Aorta (tissue), 5 donors: ENCODE measurements around the gene CALHM2. TPM values are rescaled to one million over a fixed set of nuclear protein-coding genes. Genes with fewer than 3 reads are reported as not detected.

ENCODE experiments used
- ATAC-seq: fragments of 200-7000 bp; cut with Tn5 transposase; one replicate; pipeline ENCODE4 v1.9.1; 2022; ENCODE audit warnings: moderate library complexity; ENCODE audit not compliant: low FRiP score
- DNase-seq, 2 donors: peaks; one replicate each; pipeline ENCODE4 v3.0.0-alpha.2; 2020
- H3K27ac ChIP-seq, 2 donors: one replicate each; pipeline ENCODE4 v1.5.1; 2013; ENCODE audit warnings: low read length in 2 of 2, mild to moderate bottlenecking in 2 of 2, moderate library complexity in 2 of 2, control low read depth in 1 of 2, inconsistent platforms in 1 of 2, low read depth in 1 of 2
- H3K27me3 ChIP-seq, 2 donors: one replicate each; pipeline ENCODE4 v1.6.1; 2013; ENCODE audit warnings: control low read depth in 1 of 2, low read length in 1 of 2, mild to moderate bottlenecking in 1 of 2, moderate library complexity in 1 of 2; ENCODE audit not compliant: insufficient read depth in 2 of 2, control insufficient read depth in 1 of 2
- H3K36me3 ChIP-seq, 2 donors: one replicate each; pipeline ENCODE4 v1.6.1; 2013; ENCODE audit warnings: control low read depth in 1 of 2, low read length in 1 of 2, mild to moderate bottlenecking in 1 of 2; ENCODE audit not compliant: insufficient read depth in 2 of 2, control insufficient read depth in 1 of 2
- H3K4me1 ChIP-seq, 2 donors: one replicate each; pipeline ENCODE4 v1.6.1; 2013; ENCODE audit warnings: low read length in 2 of 2, control low read depth in 1 of 2, mild to moderate bottlenecking in 1 of 2, moderate library complexity in 1 of 2; ENCODE audit not compliant: insufficient read depth in 2 of 2, control insufficient read depth in 1 of 2
- H3K4me3 ChIP-seq, 2 donors: one replicate each; pipeline ENCODE4 v1.5.1; 2013; ENCODE audit warnings: low read length in 2 of 2, control low read depth in 1 of 2, mild to moderate bottlenecking in 1 of 2
- H3K9me3 ChIP-seq: one replicate; pipeline ENCODE4 v1.6.1; 2013; ENCODE audit warnings: mild to moderate bottlenecking, low read length; ENCODE audit not compliant: control insufficient read depth
- WGBS, 2 donors: extraction: QIAGEN DNeasy Blood & Tissue Kit; methylation state at CpG; one replicate each; pipeline ENCODE4 v1.1.7; 2013; 5-methylcytosine and 5-hydroxymethylcytosine counted together
- intact Hi-C, 2 donors: fragments of 100-400 bp; cut with DNase I; formaldehyde crosslinking; loops; one replicate each; pipeline versions ENCODE4 v1.14.2 to v1.15.0; 2022
- polyA plus RNA-seq, 2 donors: library from polyadenylated mRNA; stranded (reverse); fragments of 200-250 nt; gene quantifications; one replicate each; pipeline ENCODE4 v1.2.3, GENCODE V29; 2013
- total RNA-seq, 2 donors: library from RNA; stranded (reverse); fragmentation: NEBNext Ultra II Directional; extraction: Animal tissue kit (Norgen Biotek cat#: 25700); gene quantifications; one replicate each; pipeline ENCODE4 v1.2.1, GENCODE V29; 2021
- donor health status: healthy with polysubstance abuse.
- donor health status: Bipolar disorder and iron deficiency.
- donor health status: DM: no; HTN: no; CAD: no.
- donor health status: DM: no; HTN: no; CAD: no.
- donor health status: DM: yes; HTN: yes; CAD: no.

The CALHM2 gene
- total and polyA plus RNA-seq, 4 donors, result 31.7 to 90.4 (median 67.4) TPM

DNA sequence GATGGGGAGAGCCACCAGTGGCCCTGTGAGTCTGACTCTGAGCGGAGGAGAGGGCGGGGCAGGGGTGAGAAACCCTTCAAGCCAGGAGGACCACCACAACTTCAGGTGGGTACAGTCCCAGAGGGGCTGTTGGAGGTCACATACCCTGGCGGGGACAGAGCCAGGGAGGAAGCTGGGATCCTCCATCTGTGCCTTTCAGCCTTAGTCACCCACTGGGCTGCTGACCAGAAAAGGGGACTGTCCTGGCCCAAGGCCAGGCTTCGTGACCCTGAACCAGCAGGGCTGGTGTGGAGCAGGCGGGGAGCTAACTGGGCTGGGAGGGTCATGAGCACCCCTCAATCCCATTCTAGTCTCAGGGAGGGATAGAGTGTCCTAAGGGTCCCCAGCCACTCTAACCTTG is 28.4 kb upstream of the CALHM2 start:
- H3K27ac ChIP-seq, result no peak overlapping the region
- ATAC-seq, result no peak

DNA sequence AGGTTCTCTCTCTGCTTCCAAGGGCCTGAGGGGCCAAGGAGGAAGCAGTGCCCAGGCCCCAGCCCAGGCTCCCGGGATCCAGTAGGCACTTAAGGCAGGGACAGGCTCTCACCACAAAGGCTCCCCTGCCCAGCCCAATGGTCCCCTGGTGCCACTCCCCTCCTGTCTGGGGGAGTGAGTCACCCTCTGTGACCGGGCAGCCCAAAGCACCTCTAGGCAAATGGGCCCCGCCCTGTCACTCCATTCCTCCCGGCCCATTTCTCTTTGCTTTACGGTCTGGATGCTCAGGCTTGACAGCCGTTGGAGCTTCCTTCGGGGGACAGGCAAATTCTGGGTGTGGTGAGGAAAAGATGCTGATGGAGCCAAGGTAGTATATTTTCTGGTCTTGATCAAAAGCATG is 27.0 kb upstream of the CALHM2 start, which contains the start of gene CALHM3:
Gene CALHM3 (minus strand): TSS at position 106 of the 400 bp plus-strand sequence. CDS start 208 bp downstream, outside the sequence.
- ATAC-seq, result no peak
- no peaks in the 10 kb centered on the region for H3K27me3 ChIP-seq
- 82 to 85% methylated on average over 7 of the region's 7 CpGs for WGBS, 2 donors

More for the DNA sequence above, 28.4 kb upstream of the CALHM2 start:
- no peaks in the 10 kb centered on the region for H3K4me1 ChIP-seq
- no peak for DNase-seq
- no peaks in the 10 kb centered on the region for H3K9me3 ChIP-seq
- H3K36me3 ChIP-seq, result no peaks in the 10 kb centered on the region
- 72 to 73% methylated on average over 5 of the region's 5 CpGs for WGBS, 2 donors
- intact Hi-C loops, result no loop called here
- H3K4me3 ChIP-seq, result no peak overlapping the region
- H3K27me3 ChIP-seq, result no peaks in the 10 kb centered on the region

DNA sequence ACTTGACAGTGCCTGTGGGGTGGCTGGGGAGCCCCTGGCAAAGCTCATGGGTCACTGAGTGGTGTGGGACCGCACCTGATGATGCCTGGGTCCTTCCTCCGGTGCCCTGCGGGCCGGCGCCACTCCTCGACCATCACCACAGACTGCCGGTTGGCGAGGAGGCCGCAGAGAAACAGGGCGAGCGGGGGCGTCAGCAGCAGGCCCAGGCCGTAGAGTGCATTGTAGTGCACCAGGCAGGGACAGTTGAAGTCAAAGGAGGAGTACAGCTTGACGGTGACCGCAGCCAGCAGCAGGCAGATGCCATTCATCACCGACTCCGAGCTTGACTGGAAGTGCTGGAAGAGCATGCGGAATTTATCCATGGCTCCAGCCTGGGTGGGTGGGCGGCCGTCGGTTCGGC is 26.5 kb upstream of the CALHM2 start:
- Histone ChIP-seq H3K36me3 (no peaks in the 10 kb centered on the region), H3K9me3 (no peaks in the 10 kb centered on the region), H3K4me3 (no peak overlapping the region), H3K27me3 (no peaks in the 10 kb centered on the region), H3K27ac (no peak overlapping the region), H3K4me1 (no peaks in the 10 kb centered on the region)
- intact Hi-C loops, result no loop called here
- no peak for DNase-seq
- no peak for ATAC-seq
- 88 to 91% methylated on average over 22 of the region's 22 CpGs for WGBS, 2 donors

More for the DNA sequence above, 27.0 kb upstream of the CALHM2 start, which contains the start of gene CALHM3:
- no peak for DNase-seq
- Histone ChIP-seq H3K36me3 (no peaks in the 10 kb centered on the region), H3K4me3 (no peak within 1 kb of the TSS), H3K27ac (no peak within 1 kb of the TSS), H3K9me3 (no peaks in the 10 kb centered on the region), H3K4me1 (no peaks in the 10 kb centered on the region)
- intact Hi-C loops, result no loop called here

DNA sequence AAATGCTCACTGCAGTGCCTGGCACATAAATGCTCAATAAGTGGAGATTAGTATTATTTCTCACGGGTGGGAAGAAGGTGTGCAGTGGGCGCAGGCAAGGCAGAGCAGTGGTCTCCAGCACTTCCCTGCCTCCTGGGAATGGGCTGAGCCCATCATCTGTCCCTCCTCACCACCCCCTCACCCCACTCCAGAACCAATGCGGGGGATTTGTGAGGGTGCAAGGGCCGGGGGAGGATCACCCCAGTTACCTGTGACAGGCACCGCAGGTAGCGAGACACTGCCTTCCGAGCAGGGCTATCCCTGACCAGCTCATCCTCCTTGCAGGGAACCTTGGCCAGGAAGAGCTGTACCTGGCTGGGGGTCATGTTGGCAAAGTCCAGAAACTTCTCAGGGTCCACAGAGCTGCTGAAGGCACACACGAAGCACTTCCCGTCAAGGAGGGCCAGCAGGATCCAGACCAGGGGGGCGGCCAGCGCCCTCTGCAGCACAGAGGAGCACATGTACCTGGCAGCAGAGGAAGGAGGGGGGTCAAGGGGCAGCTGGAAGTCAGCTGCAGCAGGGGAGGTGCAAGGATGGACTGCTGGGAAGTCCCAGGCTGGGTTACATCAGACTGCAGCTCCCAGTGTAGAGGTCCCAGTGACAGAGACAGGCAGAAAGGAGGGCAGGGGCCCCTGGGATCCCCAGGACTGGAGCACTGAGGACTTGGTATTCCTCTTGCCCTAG is 24.0 kb upstream of the CALHM2 start:
- Histone ChIP-seq H3K36me3 (no peaks in the 10 kb centered on the region), H3K4me3 (no peak overlapping the region), H3K9me3 (no peaks in the 10 kb centered on the region), H3K27me3 (no peaks in the 10 kb centered on the region), H3K27ac (no peak overlapping the region), H3K4me1 (no peaks in the 10 kb centered on the region)
- DNase-seq, result peak in 1 of 2 donors; percentile 73
- 72 to 77% methylated on average over 10 to 11 of the region's 11 CpGs for WGBS, 2 donors
- ATAC-seq, result no peak
- intact Hi-C loops, result no loop called here

DNA sequence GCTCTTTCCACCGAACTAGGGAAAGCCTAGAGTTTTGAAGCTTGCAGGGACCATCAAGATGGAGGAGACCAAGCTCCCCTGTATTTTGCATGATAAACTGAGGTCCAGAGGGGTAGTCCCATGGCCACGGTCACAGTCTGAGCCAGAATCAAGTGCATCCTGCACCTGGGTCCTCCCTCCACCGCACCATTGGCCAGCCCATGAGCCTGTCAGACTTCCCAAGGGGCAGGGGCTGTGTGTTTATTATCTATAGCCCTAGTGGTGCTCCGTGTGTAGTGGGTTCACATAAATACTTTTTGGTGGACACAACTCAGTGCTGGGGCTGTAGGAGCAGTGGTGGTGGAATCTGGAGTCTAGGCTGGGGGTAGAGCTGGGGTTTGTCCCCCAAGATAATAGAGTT is 23.3 kb upstream of the CALHM2 start:
- Histone ChIP-seq H3K4me3 (no peak overlapping the region), H3K4me1 (no peaks in the 10 kb centered on the region), H3K9me3 (no peaks in the 10 kb centered on the region), H3K27ac (no peak overlapping the region), H3K27me3 (no peaks in the 10 kb centered on the region), H3K36me3 (no peaks in the 10 kb centered on the region)
- WGBS, 2 donors, result 80 to 84% methylated on average over 4 of the region's 4 CpGs
- intact Hi-C loops, result no loop called here
- ATAC-seq (no peak), DNase-seq (no peak)

DNA sequence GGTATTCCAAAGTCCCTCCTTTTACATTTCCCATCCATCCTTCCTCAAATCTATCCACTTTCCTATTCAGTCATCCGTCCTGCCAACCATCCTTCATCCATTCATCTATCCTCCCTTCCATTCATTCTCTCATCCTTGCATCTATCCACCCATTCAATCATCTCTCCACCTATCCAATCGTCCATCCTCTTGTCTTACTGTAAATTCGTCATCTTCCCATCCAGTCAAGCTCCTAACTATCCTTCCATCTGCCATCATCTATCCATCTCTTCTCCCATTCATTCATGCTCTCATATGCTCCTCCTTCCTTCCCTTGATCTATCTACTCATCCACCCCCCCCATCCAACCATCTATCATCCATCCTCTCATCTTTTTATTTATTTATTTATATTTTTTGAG is 21.9 kb upstream of the CALHM2 start:
- H3K27me3 ChIP-seq, result no peaks in the 10 kb centered on the region
- no peak overlapping the region for H3K27ac ChIP-seq
- intact Hi-C loops, result no loop called here
- H3K4me1 ChIP-seq, result no peaks in the 10 kb centered on the region
- H3K4me3 ChIP-seq, result no peak overlapping the region
- WGBS, 2 donors, result 91 to 94% methylated on average over 3 of the region's 3 CpGs
- no peaks in the 10 kb centered on the region for H3K9me3 ChIP-seq
- ATAC-seq, result no peak
- DNase-seq, result no peak
- no peaks in the 10 kb centered on the region for H3K36me3 ChIP-seq

DNA sequence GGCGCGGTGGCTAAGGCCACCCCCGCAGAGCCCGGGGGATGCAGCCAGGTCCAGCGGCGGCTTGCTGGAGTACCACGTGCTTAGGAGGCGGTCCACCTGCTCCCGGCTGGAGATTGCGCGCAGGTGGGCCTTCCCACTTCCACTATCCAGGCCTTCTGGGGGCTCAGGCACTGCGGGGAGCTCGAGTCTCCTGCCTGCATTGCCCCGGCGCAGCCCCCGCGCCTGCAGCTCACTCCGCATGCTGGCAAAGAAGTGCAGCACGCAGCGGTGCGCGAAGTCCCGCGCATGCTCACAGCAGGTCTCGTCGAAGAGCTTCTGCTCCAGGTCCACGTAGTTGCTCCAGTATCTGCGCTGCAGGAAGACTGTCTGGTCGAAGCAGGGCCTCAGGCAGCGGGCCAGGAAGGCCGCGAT is 21.1 kb upstream of the CALHM2 start:
- 63 to 67% methylated on average over 29 to 32 of the region's 32 CpGs for WGBS, 2 donors
- H3K9me3 ChIP-seq, result no peaks in the 10 kb centered on the region
- ATAC-seq (no peak), DNase-seq (peak in 1 of 2 donors; percentile 73)
- H3K4me3 ChIP-seq, result no peak overlapping the region
- no peaks in the 10 kb centered on the region for H3K27me3 ChIP-seq
- H3K36me3 ChIP-seq, result no peaks in the 10 kb centered on the region
- no peaks in the 10 kb centered on the region for H3K4me1 ChIP-seq
- intact Hi-C loops, result no loop called here
- no peak overlapping the region for H3K27ac ChIP-seq

DNA sequence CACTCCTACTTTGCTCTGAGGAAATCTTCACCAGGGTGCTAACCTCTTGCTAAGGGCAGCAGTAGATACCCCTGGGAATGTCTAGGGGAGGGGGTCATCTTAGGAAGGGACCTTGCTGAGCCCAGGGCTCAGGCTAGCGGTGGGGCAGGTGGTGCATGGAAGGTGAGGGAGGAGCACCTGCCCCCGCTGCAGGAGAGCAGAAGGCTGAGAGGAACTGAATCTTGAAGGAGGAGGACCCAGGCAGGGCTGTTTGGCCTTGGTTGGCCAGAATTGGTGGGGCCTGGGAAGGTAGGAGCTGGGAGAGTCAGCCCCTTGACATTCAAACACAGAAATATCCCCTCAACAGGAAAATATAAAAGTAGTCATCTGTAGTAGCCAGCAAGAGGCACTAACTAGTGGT is 19.8 kb upstream of the CALHM2 start:
- Histone ChIP-seq H3K36me3 (no peaks in the 10 kb centered on the region), H3K9me3 (no peaks in the 10 kb centered on the region), H3K4me1 (no peaks in the 10 kb centered on the region), H3K27me3 (no peaks in the 10 kb centered on the region), H3K27ac (no peak overlapping the region), H3K4me3 (no peak overlapping the region)
- peak in 1 of 2 donors; percentile 30 for DNase-seq
- intact Hi-C loops, result no loop called here
- no peak for ATAC-seq
- WGBS, 2 donors, result 96 to 100% methylated on average over 2 of the region's 2 CpGs
